ENCODE data around the gene ASXL3.

ASXL3 gene

DNA sequence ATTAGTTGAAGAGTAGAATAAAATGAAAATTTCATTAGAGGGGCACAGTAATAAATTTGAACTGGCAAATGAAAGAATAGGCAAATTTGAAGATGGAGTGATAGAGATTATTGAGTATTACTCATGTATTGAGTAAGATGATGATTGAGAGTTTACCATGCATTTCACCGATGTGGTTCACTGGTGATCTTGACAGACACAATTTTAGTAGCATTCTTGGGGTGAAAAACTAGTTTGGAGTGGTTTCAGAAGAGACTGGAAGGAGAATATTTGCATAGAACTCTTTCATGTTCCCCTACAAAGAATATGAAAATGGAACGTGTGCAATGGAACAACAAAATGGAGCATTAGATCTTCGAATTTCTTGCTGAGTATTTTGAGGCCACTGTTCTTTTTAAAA is 121.4 kb downstream of the ASXL3 start:
- no peak for DNase-seq
- intact Hi-C loops (cut with DNase I): no loop called here

DNA sequence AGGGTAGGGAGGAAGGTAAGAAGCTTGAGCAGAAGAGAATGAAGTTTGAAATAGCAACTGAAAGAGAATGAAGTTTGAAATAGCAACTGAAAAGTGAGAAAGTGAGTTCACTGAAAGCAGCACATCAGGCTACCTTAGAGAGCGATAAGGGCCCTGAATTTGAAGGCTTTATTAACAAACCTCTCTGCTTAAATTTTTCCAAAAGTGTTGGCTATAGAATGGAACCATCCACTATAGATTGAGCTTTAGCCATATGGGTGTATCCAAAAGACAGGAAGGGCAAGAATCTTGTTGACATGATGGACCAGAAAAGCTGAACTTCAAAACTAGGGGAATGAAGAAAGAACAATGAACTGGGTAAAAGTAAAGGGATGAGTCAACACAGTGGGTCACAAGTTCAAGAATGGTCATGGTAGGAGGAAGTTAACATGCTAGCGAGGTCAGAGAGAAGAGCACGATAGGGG is 122.5 kb downstream of the ASXL3 start:
- no peak for DNase-seq
- intact Hi-C loops (cut with DNase I): no loop called here

DNA sequence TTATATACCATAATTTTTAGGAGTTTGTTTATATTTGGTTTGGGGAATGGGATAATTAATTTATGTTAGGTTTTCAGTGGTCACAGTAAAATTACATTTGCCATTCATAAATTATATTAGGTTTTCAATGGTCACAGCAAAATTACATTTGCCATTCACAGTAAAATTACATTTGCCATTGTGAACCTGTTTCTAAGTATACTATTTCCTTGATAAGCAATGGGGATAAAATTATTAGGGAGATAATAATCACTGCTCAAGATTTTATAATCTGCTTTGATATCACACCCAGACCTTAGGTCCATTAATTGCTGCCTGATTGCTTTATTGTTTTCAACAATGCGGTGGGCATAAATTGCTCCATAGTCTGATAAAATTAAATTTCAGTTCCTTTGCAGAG is 124.6 kb downstream of the ASXL3 start:
- intact Hi-C loops (cut with DNase I): no loop called here
- DNase-seq: no peak

DNA sequence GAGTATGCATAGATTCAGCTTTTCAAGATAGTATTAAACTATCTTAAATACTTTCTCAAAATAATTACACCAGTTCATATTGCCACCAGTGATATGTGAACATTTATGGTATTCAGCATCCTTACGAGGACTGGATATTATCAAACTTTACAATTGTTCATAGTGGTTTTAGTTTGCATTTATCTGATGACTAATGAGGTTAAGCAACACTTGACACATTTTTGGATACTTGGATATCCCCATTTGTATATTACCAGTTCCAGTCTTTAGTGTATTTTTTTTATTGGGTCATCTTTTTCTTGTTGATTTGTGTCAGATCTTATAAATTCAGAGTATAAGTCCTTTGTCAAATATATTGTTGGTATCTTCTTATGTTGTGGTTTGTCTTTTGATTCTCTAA is 128.4 kb downstream of the ASXL3 start:
- intact Hi-C loops (cut with DNase I): no loop called here
- no peak for DNase-seq

DNA sequence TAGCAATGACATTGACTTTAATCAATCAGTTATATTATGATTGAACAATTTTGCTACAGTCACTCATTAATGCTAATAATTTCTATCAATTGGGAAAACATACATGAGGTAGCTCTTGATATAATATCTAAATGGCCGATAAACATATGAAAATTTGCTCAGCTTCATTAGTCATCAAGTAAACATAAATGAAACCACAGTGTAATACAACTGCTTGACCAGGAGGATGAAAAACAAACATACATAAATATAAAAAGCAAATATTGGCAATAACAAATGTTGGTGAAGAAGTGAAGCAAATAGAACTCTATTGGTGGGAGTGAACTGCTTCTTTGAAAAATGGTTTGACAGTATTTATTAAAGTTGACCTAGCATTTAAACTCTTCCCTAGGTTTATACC is 130.9 kb downstream of the ASXL3 start:
- intact Hi-C loops (cut with DNase I): no loop called here
- no peak for DNase-seq

DNA sequence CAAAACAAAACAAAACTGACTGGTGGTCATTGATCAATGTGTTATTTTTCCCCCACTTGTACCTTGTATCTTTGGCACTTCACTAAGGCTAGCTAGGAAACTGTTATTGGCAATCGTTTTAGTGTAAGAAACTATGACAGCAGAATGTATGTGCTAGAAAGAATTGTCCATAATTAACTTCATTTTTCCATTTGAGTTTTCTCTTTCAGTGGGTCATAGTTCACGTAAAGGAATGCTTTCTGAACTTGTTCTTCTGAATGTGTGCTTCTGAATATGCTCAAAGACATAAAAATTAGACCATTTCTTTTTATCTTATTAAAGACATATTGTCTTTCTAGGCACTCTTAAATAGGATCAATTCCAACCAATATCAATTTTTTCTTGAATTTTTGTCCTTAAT is 132.2 kb downstream of the ASXL3 start:
- DNase-seq: no peak
- intact Hi-C loops (cut with DNase I): no loop called here

DNA sequence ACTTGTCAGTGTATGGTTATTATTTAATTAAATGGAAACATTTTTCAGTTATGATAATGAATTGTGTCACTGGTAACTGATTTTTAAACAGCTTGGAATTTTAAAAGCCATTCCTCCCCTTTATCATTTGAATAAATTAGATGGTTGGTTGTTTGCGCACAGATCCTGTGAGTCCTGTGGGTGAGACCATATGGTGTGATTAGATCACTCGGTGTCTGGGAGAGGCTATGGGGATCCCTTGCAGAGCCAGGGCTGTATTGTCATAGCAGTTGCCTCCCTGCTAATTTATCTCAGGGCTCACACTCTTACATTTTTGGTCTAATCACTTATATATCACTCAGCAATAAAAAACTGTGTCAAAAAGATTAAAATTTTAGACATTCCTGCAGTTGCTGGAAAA is 133.5 kb downstream of the ASXL3 start:
- DNase-seq: no peak
- intact Hi-C loops (cut with DNase I): no loop called here

DNA sequence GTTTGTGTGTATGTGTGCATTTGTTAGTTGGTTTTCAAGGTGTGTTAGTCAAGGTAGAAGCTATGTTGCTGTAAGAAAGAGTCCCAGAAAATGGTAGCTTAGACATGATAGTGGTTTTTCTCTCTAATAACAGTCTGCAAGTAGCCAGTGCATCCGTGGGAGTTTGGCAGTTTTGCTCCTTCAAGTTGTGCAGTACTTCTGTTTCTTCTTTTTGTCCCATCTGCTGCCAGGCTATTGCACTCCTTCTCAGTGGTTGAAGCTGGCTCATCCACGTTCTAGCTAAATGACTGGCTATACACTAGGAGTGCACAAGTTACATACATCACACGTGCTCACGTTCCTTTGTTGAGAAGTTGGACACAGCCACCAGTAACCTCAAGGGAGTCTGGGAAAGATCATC is 134.7 kb downstream of the ASXL3 start:
- intact Hi-C loops (cut with DNase I): no loop called here
- DNase-seq: no peak

DNA sequence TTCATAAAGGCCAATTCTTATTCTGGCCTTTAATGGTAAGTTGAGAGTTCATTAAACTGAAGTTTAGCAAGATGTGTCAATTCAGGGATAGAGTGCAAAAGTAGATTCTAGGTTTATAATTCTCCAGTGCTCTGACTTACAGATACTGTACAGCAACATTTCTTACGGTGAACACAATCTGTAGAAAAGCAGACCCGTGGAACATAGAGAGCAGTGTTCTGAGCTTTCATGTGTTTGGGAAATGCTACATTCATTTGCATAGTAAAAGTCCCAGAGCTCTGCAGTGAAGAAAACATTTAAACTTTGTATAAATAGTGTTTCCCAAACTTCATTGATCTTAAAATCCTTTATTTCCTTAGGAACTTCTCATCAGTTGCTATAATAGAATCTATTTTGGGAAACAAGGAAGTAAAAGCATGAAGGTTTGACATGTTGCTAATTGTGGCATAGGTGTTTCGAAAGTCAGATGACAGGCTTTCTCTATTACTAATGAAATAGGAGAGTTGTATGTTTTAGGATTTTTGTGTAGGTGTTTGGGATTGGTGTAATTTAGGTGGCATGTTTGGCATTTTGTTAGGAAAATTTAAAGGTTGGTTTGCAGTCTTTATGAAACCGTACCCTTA is 138.2 kb downstream of the ASXL3 start:
- intact Hi-C loops (cut with DNase I): no loop called here
- no peak for DNase-seq

DNA sequence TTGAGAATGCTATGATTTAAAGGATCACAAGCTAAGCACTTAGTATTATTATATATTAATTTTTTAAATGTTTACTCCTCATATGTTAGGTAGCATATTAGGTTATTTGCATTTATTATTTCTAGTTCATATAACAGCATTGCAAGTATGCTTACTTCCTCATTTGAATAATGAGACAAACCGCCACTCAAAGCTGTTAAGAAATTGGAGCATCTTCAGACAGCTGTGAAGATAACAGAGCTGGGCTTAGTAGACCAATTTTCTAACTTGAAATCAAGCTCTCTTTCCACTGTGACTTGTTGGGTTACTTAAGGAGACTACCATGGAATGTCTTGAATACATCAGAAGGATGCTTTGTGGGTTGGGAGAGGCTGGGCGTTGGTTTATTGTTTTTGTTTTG is 139.3 kb downstream of the ASXL3 start:
- DNase-seq: no peak
- intact Hi-C loops (cut with DNase I): no loop called here

DNA sequence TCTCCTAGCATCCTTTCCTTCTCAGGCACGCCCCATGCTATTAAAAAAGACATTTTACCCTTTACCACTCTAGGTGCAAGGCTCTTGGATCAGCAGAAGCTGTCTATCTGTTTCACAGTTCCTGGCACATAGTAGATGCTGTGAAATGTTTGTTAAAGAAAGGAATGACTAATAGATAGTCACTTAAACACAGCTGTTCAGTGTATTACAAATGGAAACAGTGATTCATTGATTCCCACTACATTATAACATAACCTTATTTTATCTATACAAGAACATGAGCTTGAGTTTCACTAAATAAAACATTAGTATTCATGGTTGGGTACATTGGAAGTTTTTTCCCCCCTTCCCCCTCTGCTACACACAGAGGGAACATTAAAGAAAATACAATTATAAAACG is 142.1 kb downstream of the ASXL3 start:
- no peak for DNase-seq
- intact Hi-C loops (cut with DNase I): no loop called here

DNA sequence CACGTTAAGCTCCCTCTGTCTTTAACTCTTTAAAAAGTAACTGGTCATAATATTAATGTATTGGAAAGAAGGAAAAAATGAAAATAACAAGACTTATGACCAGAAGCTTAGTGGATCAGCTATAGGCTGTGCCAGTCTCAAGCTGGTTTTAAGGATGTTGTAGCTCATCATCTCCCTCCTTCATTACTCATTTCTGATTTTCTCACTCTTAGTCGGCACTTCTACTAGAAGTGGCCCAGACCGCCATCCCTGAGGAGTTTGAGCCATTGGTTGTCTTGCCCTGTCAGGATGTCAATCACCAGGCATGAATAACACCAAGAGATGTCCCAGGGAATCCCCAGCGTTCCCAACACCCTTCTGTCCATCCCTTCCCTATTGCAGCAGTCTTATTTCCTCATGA is 151.5 kb downstream of the ASXL3 start:
- intact Hi-C loops (cut with DNase I): no loop called here
- DNase-seq: no peak

DNA sequence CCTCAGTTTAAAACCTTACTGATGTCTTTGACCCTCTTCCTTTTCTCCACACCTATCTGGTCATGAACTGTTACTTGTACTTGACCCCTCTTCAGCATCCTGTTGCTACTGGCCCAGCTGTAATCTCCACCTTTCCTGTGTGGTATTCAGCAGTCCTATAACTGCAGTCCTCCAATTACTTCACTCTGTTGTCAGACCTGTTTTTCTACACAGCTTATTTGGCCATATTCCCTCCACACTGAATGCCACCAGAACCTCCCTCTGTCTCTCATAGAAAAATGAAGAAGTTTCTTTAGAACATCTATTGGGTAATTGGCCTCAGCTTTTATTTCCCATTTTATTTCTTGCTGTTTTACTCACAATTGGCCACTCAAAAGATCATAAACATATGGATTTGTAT is 155.4 kb downstream of the ASXL3 start:
- DNase-seq: no peak
- intact Hi-C loops (cut with DNase I): no loop called here

DNA sequence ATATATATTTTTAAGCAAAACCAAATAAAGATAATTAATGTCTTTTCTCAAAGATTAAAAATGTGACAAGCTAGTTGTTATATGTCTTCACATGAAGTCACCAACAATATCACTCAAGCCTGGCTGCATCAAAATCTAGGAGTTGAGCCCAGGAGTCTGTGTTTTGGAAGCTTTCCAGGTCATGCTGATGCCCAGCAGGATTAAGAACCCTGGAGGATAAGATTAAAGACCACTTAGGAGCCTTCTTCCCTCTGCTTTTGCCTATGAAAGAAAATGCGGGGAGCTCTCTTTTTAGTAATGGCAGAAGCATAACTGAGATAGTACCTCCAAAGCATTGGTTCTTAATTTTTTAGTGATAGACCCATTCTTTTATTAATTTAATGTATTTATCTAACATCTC is 157.4 kb downstream of the ASXL3 start:
- intact Hi-C loops (cut with DNase I): no loop called here

DNA sequence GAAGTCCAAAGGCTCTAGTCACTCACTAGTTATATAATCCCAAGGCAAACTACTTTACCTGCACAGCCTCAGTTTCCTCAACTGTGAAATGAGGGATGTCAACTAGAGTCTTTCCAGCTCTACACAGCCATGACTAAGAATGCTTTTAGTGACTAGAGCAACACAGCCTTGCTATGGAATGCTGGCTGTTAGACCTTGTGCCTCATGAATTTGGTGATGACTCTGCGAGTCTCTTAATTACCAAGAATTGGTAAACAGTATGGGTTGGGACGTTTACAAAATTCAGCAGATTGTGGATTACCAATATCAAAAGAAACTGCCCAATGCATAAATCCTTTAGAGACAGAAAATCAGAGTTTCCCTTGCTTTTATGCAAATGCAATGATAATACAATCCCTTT is 163.7 kb downstream of the ASXL3 start:
- no peak for DNase-seq
- intact Hi-C loops (cut with DNase I): loop anchor here (10.0 kb wide), 1 partner anchor 167 kb away; the partner anchor contains the start of gene ASXL3

More for the DNA sequence above, 157.4 kb downstream of the ASXL3 start:
- no peak for DNase-seq

DNA sequence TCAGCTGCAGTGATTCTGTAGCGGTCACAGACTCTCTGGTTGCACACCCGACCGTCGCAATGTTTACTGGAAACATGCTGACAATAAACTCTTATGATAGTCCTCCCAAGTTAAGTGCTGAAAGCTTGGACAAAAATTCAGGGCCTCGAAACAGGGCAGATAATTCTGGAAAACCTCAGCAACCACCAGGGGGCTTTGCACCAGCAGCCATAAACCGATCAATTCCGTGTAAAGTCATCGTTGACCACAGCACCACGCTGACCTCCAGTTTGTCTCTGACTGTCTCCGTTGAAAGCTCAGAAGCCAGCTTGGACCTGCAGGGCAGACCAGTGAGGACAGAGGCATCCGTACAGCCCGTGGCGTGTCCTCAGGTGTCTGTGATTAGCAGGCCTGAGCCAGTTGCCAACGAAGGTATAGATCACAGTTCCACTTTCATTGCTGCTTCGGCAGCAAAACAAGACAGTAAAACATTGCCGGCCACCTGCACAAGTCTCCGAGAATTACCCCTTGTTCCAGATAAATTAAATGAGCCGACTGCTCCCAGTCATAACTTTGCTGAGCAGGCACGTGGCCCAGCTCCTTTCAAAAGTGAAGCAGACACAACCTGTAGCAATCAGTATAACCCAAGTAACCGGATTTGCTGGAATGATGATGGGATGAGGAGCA is 166.1 kb downstream of the ASXL3 start:
- intact Hi-C loops (cut with DNase I): loop anchor here (10.0 kb wide), 1 partner anchor 169 kb away; the partner anchor contains the start of gene ASXL3
- no peak for DNase-seq

DNA sequence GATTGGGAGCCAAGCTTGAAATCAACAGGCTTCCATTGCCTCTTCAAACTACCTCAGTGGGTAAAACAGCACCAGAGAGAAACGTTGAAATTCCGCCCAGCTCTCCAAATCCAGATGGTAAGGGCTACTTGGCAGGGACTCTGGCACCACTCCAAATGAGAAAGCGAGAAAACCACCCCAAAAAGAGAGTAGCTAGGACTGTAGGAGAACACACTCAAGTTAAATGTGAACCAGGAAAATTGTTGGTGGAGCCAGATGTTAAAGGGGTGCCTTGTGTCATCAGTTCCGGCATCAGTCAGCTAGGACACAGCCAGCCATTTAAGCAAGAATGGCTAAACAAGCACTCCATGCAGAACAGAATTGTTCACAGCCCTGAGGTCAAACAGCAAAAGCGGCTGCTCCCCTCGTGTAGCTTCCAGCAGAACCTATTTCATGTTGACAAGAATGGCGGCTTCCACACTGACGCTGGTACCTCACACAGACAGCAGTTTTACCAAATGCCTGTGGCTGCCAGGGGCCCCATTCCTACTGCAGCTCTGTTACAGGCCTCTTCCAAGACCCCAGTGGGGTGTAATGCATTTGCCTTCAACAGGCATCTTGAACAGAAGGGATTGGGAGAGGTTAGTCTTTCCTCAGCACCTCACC is 167.3 kb downstream of the ASXL3 start:
- intact Hi-C loops (cut with DNase I): loop anchor here (10.0 kb wide), 1 partner anchor 170 kb away; the partner anchor contains the start of gene ASXL3
- DNase-seq: peak in 6 of 42 donors; percentile 3 to 48 (median 6)

DNA sequence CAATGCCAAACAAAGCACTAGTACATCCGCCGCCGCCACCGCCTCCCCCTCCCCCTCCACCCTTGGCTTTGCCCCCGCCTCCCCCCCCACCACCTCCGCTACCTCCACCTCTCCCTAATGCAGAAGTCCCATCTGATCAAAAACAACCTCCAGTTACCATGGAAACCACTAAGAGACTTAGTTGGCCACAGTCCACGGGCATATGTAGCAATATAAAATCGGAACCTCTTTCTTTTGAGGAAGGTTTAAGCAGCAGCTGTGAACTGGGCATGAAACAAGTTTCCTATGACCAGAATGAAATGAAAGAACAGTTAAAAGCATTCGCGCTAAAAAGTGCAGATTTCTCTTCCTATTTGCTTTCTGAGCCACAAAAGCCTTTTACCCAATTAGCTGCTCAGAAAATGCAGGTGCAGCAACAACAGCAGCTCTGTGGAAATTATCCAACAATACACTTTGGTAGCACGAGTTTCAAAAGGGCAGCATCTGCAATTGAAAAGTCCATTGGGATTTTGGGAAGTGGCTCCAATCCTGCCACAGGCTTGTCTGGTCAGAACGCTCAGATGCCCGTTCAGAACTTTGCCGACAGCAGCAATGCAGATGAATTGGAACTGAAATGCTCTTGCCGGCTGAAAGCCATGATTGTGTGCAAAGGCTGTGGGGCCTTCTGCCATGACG is 168.0 kb downstream of the ASXL3 start:
- DNase-seq: peak in 28 of 42 donors; percentile 16 to 71 (median 38)
- intact Hi-C loops (cut with DNase I): loop anchor here (10.0 kb wide), 1 partner anchor 171 kb away; the partner anchor contains the start of gene ASXL3

DNA sequence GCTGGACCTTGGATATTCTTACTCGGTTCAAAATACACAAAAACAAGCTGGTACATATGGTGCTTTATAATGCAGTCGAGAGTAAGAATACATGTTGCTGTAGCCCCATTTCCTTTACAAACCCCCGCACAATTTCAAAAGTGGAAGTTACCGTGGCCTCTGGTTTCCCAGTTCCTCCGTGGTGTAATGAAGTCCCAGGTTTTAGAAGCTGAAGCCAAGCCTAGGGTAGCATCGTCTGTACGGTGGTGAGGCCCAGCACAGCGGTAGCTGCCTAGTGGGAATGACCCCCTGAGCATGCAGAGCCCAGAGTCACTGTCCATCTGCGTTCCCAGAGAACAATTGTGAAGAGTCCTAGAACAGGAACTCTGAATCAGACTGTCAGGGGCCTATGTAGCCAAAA is 171.8 kb downstream of the ASXL3 start:
- intact Hi-C loops (cut with DNase I): loop anchor here (10.0 kb wide), 1 partner anchor 175 kb away; the partner anchor contains the start of gene ASXL3
- DNase-seq: peak in 12 of 42 donors; percentile 4 to 50 (median 16)

DNA sequence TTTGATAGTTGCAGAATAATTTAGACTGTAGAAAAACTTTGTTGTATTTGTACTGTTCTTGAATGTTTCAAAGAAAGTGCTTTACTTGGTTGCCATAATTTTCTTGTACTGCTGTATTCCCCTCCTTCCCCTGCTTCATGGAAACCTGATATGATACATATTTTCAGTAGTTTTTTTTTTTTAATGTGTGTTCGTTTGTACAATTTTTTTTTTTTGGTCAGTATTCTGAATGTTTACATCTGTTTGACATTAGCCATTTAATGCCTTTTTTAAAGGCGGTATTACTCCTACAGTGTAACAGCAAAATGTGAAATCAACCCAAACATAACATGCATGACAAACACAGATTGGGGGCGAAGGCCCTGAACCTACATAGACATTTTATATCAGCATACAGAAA is 172.3 kb downstream of the ASXL3 start:
- intact Hi-C loops (cut with DNase I): no loop called here
- no peak for DNase-seq

Data from head of caudate nucleus (tissue), 42 donors.